Activated CD4-positive, alpha-beta T cell treated with anti-CD3 and anti-CD28 coated beads, Interleukin-2, amount 50 U/mL, for 48 hours (primary cell): ENCODE measurements around the gene NCOR2.

Experiments
- DNase-seq, 2 experiments: peaks; one replicate each; pipeline ENCODE4 v3.0.0-alpha.2; 2020

The NCOR2 gene

GRCh38 chr12:124557518-124558223 lies 9.7 kb downstream of the NCOR2 start:
- no peak for DNase-seq

GRCh38 chr12:124556896-124557501 lies 10.4 kb downstream of the NCOR2 start:
- DNase-seq, result no peak

- DNase-seq, result no peak
Observed at GRCh38 chr12:124556074-124556466, 11.3 kb downstream of the NCOR2 start.

GRCh38 chr12:124555168-124556073 lies 12.0 kb downstream of the NCOR2 start:
- DNase-seq, result no peak

- no peak for DNase-seq
Observed at GRCh38 chr12:124554429-124555029, 12.9 kb downstream of the NCOR2 start.

- DNase-seq, result no peak
Observed at GRCh38 chr12:124553862-124554428, 13.5 kb downstream of the NCOR2 start.

- no peak for DNase-seq
Observed at GRCh38 chr12:124551268-124552144, 15.9 kb downstream of the NCOR2 start.

- no peak for DNase-seq
Observed at GRCh38 chr12:124550123-124551089, 17.0 kb downstream of the NCOR2 start.

- DNase-seq, result no peak
Observed at GRCh38 chr12:124549629-124550028, 17.8 kb downstream of the NCOR2 start.

GRCh38 chr12:124548854-124549378 lies 18.5 kb downstream of the NCOR2 start:
- peak; percentile 34 to 44 for DNase-seq

- no peak for DNase-seq
Observed at GRCh38 chr12:124547626-124548025, 19.8 kb downstream of the NCOR2 start.

GRCh38 chr12:124545508-124546418 lies 21.6 kb downstream of the NCOR2 start:
- DNase-seq, result peak; percentile 69 to 79

- no peak for DNase-seq
Observed at GRCh38 chr12:124544983-124545382, 22.4 kb downstream of the NCOR2 start.

- no peak for DNase-seq
Observed at GRCh38 chr12:124544311-124544970, 23.0 kb downstream of the NCOR2 start.

- DNase-seq, result no peak
Observed at GRCh38 chr12:124543590-124544310, 23.7 kb downstream of the NCOR2 start.

- DNase-seq, result no peak
Observed at GRCh38 chr12:124543052-124543589, 24.3 kb downstream of the NCOR2 start.
